Loucy (cell line): Measurements from ENCODE around the gene GRIK2.

Source experiments
- H2AFZ ChIP-seq: fragments of 200-600 bp; sonication (generic); 2 replicates; pipeline ENCODE4 v1.6.0; 2016; ENCODE audit warnings: antibody characterized with exemption, mild to moderate bottlenecking, low read length, moderate library complexity
- H3F3A ChIP-seq: fragments of 200-600 bp; 2 replicates; pipeline ENCODE4 v1.6.0; 2016; ENCODE audit warnings: antibody characterized with exemption, low read depth, mild to moderate bottlenecking
- H3K27me3 ChIP-seq: fragments of 200-600 bp; sonication (generic); 2 replicates; pipeline ENCODE4 v1.6.1; 2014; ENCODE audit warnings: low read length, mild to moderate bottlenecking; ENCODE audit not compliant: insufficient read depth, poor library complexity, severe bottlenecking
- H3K36me3 ChIP-seq: fragments of 200-600 bp; sonication (generic); 2 replicates; pipeline ENCODE4 v1.6.1; 2016; ENCODE audit warnings: low read length; ENCODE audit not compliant: insufficient read depth
- H3K4me1 ChIP-seq: fragments of 200-600 bp; sonication (generic); 2 replicates; pipeline ENCODE4 v1.5.1; 2014; ENCODE audit warnings: low read length, mild to moderate bottlenecking; ENCODE audit not compliant: insufficient read depth, poor library complexity, severe bottlenecking
- H3K4me2 ChIP-seq: fragments of 200-600 bp; sonication (generic); 2 replicates; pipeline ENCODE4 v1.6.0; 2014; ENCODE audit warnings: antibody characterized with exemption, low read length, low read depth, mild to moderate bottlenecking; ENCODE audit not compliant: poor library complexity, severe bottlenecking
- H3K4me3 ChIP-seq: fragments of 200-600 bp; sonication (generic); 2 replicates; pipeline ENCODE4 v1.5.1; 2014; ENCODE audit warnings: low read length, mild to moderate bottlenecking, mixed read lengths; ENCODE audit not compliant: poor library complexity, severe bottlenecking
- H3K79me2 ChIP-seq: fragments of 200-600 bp; sonication (generic); 2 replicates; pipeline ENCODE4 v1.6.1; 2014; ENCODE audit warnings: low read length; ENCODE audit not compliant: insufficient read depth
- H3K9ac ChIP-seq: fragments of 200-600 bp; sonication (generic); 2 replicates; pipeline ENCODE4 v1.6.0; 2014; ENCODE audit warnings: mild to moderate bottlenecking, low read depth, low read length, moderate library complexity; ENCODE audit not compliant: poor library complexity, severe bottlenecking
- H3K9me2 ChIP-seq: fragments of 200-600 bp; sonication (generic); replicated peaks from 2 replicates; pipeline ENCODE4 v1.6.1; 2016; ENCODE audit warnings: low read depth, low read length, mixed read lengths
- H3K9me3 ChIP-seq: fragments of 200-600 bp; sonication (generic); 2 replicates; pipeline ENCODE4 v1.6.1; 2014; ENCODE audit warnings: mild to moderate bottlenecking, antibody characterized with exemption, low read length, low read depth; ENCODE audit not compliant: insufficient read depth
- H4K20me1 ChIP-seq: fragments of 200-600 bp; sonication (generic); 2 replicates; pipeline ENCODE4 v1.6.0; 2014; ENCODE audit warnings: antibody characterized with exemption, low read length, mild to moderate bottlenecking; ENCODE audit not compliant: insufficient read depth, poor library complexity, severe bottlenecking
- CTCF ChIP-seq: fragments of 200-600 bp; sonication (generic); conservative IDR thresholded peaks from 2 replicates; pipeline ENCODE4 v1.5.1; 2014; ENCODE audit warnings: mild to moderate bottlenecking, antibody characterized with exemption, low read length
- EZH2phosphoT487 ChIP-seq: fragments of 200-600 bp; IDR thresholded peaks from 2 replicates; pipeline ENCODE4 v1.6.1; 2018; ENCODE audit warnings: antibody characterized with exemption, mild to moderate bottlenecking, moderate library complexity, borderline replicate concordance

GRIK2 gene

DNA sequence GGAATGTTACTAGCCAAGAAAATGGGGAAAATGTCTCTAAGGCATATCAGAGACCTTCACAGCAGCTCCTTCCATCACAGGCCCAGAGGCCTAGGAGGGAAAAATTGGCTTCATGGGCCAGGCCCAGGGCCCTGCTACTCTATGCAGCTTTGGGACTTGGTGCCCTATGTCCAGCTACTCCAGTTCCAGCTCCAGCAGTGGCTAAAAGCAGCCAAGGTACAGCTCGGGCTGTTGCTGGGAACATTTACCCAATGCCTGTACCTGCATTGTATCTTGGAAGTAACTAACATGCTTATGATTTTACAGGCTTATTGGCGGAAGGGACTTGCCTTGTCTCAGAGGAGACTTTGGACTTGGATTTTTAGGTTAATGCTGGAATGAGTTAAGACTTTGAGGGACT is 390.6 kb downstream of the GRIK2 start:
- H3K9me3 ChIP-seq = no peaks in the 10 kb centered on the region
- H3K4me1 ChIP-seq = no peaks in the 10 kb centered on the region
- no peaks in the 10 kb centered on the region for H3F3A ChIP-seq
- no peak for TF ChIP-seq EZH2phosphoT487
- no peak for TF ChIP-seq CTCF
- H2AFZ ChIP-seq = no peak overlapping the region
- H3K27me3 ChIP-seq = no peaks in the 10 kb centered on the region
- H3K9ac ChIP-seq = no peak overlapping the region
- H4K20me1 ChIP-seq = no peaks in the 10 kb centered on the region
- no peak overlapping the region for H3K4me3 ChIP-seq
- H3K4me2 ChIP-seq = no peak overlapping the region
- no peaks in the 10 kb centered on the region for H3K36me3 ChIP-seq
- H3K9me2 ChIP-seq = no peaks in the 10 kb centered on the region
- no peaks in the 10 kb centered on the region for H3K79me2 ChIP-seq

GRCh38 chr6:101799531-101799930 is 406.0 kb downstream of the GRIK2 start:
- H2AFZ ChIP-seq = no peak overlapping the region
- H3F3A ChIP-seq = no peaks in the 10 kb centered on the region
- H3K4me2 ChIP-seq = no peak overlapping the region

GRCh38 chr6:101800598-101800997 is 407.1 kb downstream of the GRIK2 start:
- H3K4me2 ChIP-seq = no peak overlapping the region
- no peak overlapping the region for H3K9ac ChIP-seq
- H3K36me3 ChIP-seq = no peaks in the 10 kb centered on the region
- no peaks in the 10 kb centered on the region for H3F3A ChIP-seq
- no peak for TF ChIP-seq CTCF
- TF ChIP-seq EZH2phosphoT487 = no peak
- H3K9me2 ChIP-seq = no peaks in the 10 kb centered on the region
- H3K4me1 ChIP-seq = no peaks in the 10 kb centered on the region
- no peaks in the 10 kb centered on the region for H3K79me2 ChIP-seq
- no peak overlapping the region for H3K4me3 ChIP-seq
- H3K27me3 ChIP-seq = no peaks in the 10 kb centered on the region
- no peak overlapping the region for H2AFZ ChIP-seq
- no peaks in the 10 kb centered on the region for H3K9me3 ChIP-seq
- no peaks in the 10 kb centered on the region for H4K20me1 ChIP-seq

More at GRCh38 chr6:101799531-101799930, 406.0 kb downstream of the GRIK2 start:
- no peaks in the 10 kb centered on the region for H3K27me3 ChIP-seq
- H3K9ac ChIP-seq = no peak overlapping the region
- no peaks in the 10 kb centered on the region for H3K79me2 ChIP-seq
- no peak for TF ChIP-seq CTCF
- no peak for TF ChIP-seq EZH2phosphoT487
- no peak overlapping the region for H3K4me3 ChIP-seq
- no peaks in the 10 kb centered on the region for H4K20me1 ChIP-seq
- no peaks in the 10 kb centered on the region for H3K9me3 ChIP-seq
- no peaks in the 10 kb centered on the region for H3K36me3 ChIP-seq
- no peaks in the 10 kb centered on the region for H3K4me1 ChIP-seq
- no peaks in the 10 kb centered on the region for H3K9me2 ChIP-seq
